Colonic mucosa (tissue), 4 donors: ENCODE data around the gene GABPB2. TPM values are rescaled to one million over a fixed set of nuclear protein-coding genes. Genes with fewer than 3 reads are reported as not detected.

Experiments
- DNase-seq: peaks from one replicate; pipeline ENCODE4 v3.0.0-alpha.2; 2020
- H3K27ac ChIP-seq: fragments of 200-600 bp; one replicate; pipeline ENCODE4 v1.8.0; 2021
- H3K27me3 ChIP-seq: fragments of 200-600 bp; one replicate; pipeline ENCODE4 v1.8.0; 2021
- H3K36me3 ChIP-seq: fragments of 200-600 bp; one replicate; pipeline ENCODE4 v1.8.0; 2021
- H3K4me1 ChIP-seq: fragments of 200-600 bp; one replicate; pipeline ENCODE4 v1.8.0; 2021; ENCODE audit warnings: mild to moderate bottlenecking
- H3K4me3 ChIP-seq: fragments of 200-600 bp; one replicate; pipeline ENCODE4 v1.8.0; 2021
- H3K9ac ChIP-seq, 2 donors: one replicate each; pipeline ENCODE4 v1.7.0; 2013; ENCODE audit warnings: control low read depth in 2 of 2, low read depth in 2 of 2, low read length in 2 of 2
- H3K9me3 ChIP-seq: fragments of 200-600 bp; one replicate; pipeline ENCODE4 v1.8.0; 2021
- intact Hi-C: fragments of 100-400 bp; cut with DNase I; formaldehyde crosslinking; loops from one replicate; pipeline ENCODE4 v1.14.1; 2022
- total RNA-seq, 2 donors: library from RNA; stranded (reverse); fragmentation: NEBNext Ultra II Directional in 1 of 2; extraction: Animal tissue kit (Norgen Biotek cat#: 25700) in 1 of 2; gene quantifications; one replicate each; pipeline ENCODE4 v1.2.1, GENCODE V29; 2021
- TF ChIP-seq, protein P1 (sequence below): fragments of 200-600 bp; IDR thresholded peaks from one replicate; pipeline ENCODE4 v1.8.0; 2022; ENCODE audit warnings: antibody characterized with exemption, mild to moderate bottlenecking
- donor health status: healthy.
- donor health status: DM: no; HTN: no; CAD: no.
- donor health status: DM: no; HTN: no; CAD: no.

Gene GABPB2
- total RNA-seq, 2 donors from 2014 or later = 13.1 to 15.2 TPM

DNA sequence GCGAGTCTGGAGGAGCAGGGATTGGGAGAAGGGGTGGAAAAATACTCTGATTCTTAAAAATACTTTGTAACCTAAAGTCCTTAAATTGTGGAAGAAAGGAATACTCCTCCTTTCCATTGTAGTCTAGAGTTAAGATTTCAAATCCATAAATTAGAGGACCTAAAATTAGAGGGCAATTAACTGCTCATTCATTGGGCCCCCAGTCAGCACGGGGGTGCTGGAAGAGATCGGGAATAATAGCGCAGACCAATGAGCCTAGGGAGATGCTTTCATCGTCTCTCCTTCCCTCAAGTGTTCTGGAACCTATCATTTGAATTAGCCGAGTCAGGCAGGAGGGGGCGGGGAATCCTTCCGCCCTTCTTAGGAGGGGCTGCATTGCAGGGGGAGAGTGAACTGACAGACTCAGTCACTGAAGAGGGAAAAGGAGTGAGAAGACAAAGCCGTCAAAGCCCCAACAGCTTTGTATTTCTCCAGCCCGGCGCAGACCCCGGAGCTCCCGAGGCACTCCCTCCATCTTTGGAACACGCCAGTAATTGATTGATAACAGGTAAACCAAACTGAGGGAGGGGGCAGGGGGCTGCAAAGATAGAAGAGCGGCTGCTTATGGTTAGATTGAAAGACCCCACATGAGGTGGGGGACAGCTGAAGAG, 10.4 kb upstream of the GABPB2 start, which contains the start of gene MLLT11:
TSS of gene MLLT11 (plus strand) at position 391 of the 650 bp plus-strand sequence. CDS start 6,828 bp downstream, outside the sequence.
- Histone ChIP-seq H3K36me3 (peaks cover 5% of the 10 kb centered on the region), H3K27ac (peak within 1 kb of the TSS; percentile 91), H3K4me3 (peak within 1 kb of the TSS; percentile 88), H3K27me3 (no peaks in the 10 kb centered on the region), H3K4me1 (peaks cover 7% of the 10 kb centered on the region), H3K9me3 (no peaks in the 10 kb centered on the region), H3K9ac (peak within 1 kb of the TSS; percentile 93 to 98)
- DNase-seq = peak; percentile 45
- intact Hi-C loops = no loop called here
- TF ChIP-seq, protein P1, sequence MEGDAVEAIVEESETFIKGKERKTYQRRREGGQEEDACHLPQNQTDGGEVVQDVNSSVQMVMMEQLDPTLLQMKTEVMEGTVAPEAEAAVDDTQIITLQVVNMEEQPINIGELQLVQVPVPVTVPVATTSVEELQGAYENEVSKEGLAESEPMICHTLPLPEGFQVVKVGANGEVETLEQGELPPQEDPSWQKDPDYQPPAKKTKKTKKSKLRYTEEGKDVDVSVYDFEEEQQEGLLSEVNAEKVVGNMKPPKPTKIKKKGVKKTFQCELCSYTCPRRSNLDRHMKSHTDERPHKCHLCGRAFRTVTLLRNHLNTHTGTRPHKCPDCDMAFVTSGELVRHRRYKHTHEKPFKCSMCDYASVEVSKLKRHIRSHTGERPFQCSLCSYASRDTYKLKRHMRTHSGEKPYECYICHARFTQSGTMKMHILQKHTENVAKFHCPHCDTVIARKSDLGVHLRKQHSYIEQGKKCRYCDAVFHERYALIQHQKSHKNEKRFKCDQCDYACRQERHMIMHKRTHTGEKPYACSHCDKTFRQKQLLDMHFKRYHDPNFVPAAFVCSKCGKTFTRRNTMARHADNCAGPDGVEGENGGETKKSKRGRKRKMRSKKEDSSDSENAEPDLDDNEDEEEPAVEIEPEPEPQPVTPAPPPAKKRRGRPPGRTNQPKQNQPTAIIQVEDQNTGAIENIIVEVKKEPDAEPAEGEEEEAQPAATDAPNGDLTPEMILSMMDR = no peak

DNA sequence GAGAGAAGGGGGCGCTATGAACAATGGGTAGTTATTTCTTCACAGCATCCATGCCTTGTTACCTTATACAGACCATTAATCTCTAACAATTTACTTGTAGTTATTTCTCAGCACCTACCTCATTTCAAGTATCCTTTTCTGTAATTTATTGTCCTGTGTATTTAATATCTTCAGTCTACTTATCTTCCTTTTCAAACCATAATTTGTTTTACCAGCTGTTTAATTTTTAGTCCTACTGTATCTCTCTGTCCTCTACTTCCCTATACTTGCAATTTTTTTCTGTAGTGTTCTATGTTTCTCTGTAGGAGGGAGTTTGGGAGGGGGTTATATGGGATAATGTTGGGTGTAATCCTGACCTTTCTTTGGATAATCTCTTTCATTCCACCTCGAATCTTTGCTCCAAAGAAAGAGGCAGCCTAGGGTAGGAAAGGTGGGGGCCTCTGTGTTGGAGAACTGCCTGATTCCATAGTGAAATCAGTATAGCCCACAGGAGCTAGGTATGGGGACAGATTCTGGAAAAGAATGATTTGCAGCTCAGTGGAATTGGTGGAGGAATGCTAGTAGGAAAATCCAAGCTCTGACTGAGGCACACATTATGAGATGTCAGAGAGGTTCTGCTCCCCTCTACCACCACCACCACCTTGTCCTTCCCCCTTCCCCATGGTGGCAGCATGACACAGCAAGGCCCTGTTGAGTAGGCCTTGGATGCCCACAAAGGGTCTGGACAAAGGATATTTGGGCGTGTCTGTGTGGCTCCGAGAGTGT, 9.7 kb upstream of the GABPB2 start:
- peaks cover 7% of the 10 kb centered on the region for H3K4me1 ChIP-seq
- intact Hi-C loops = no loop called here
- no peaks in the 10 kb centered on the region for H3K27me3 ChIP-seq
- H3K4me3 ChIP-seq = peak overlapping the region; percentile 88
- no peaks in the 10 kb centered on the region for H3K9me3 ChIP-seq
- H3K27ac ChIP-seq = no peak overlapping the region
- DNase-seq = no peak
- H3K9ac ChIP-seq = no peak overlapping the region
- H3K36me3 ChIP-seq = no peaks in the 10 kb centered on the region
- TF ChIP-seq, protein P1 = no peak

- Histone ChIP-seq H3K9ac (no peak overlapping the region), H3K9me3 (no peaks in the 10 kb centered on the region), H3K27me3 (no peaks in the 10 kb centered on the region), H3K4me3 (no peak overlapping the region), H3K4me1 (peaks cover 5% of the 10 kb centered on the region), H3K36me3 (no peaks in the 10 kb centered on the region), H3K27ac (no peak overlapping the region)
- no peak for DNase-seq
- TF ChIP-seq, protein P1 = no peak
- intact Hi-C loops = no loop called here
These were observed 8.9 kb upstream of the GABPB2 start for GRCh38 chr1:151061704-151062103.

DNA sequence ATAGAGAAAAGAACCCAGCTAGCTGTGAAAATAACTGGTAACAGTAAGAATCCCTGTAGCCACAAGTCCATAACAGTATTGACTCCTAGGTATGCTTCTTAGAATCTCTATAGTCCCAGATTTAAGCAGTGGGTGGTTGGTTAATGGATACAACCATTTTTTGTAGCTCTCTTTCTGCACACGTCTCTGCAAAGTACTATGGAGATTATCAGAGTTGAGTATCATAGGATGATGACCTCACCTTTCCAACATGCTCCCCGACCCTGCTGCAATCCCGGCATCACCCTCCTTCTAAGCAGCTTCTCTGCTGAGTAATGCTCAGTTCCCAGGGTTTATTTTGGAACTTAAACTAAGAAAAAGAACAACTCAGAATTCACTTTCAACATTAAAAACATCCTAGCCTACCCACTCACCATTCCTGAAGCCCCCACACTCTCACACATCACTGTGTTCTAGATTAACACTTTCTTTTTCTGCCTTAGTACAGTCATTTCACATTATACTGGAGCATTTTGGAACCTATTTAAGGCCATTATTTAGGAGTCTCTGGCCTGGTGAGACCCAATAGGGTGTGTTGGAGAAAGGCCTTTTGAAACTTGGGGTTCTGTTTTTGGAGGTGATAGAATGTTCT, 7.7 kb upstream of the GABPB2 start:
- H3K9me3 ChIP-seq = no peaks in the 10 kb centered on the region
- TF ChIP-seq, protein P1 = no peak
- no peaks in the 10 kb centered on the region for H3K27me3 ChIP-seq
- intact Hi-C loops = no loop called here
- no peak overlapping the region for H3K9ac ChIP-seq
- no peaks in the 10 kb centered on the region for H3K4me1 ChIP-seq
- H3K36me3 ChIP-seq = no peaks in the 10 kb centered on the region
- no peak for DNase-seq
- H3K4me3 ChIP-seq = no peak overlapping the region
- no peak overlapping the region for H3K27ac ChIP-seq

DNA sequence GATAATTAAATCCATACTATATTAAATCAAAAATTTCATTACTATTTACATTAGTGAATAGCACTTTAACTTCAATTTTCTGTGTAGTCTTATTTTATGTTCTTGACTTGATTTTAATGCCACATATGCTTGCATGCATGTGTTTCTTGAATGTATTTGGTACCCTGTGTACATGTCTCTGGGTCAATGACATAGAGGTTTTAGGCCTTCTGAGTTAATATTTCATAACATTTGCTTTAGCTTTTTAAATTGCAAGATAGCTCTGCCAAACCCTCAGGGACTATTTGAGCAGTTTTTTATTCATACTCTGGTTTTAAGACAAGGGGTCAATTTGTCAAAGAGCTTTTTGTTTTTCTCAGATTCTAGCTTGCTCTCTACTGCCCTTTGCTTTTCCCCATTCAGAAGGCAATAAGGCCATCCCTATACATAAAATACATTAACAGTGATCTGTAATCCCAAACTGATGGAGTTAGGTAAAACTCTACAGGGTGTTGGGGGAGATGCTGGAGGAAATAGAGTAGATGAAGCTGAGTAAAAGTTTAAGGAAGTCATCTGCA, 5.4 kb upstream of the GABPB2 start:
- H3K27ac ChIP-seq = no peak overlapping the region
- intact Hi-C loops = no loop called here

More for the DNA sequence above, 5.4 kb upstream of the GABPB2 start:
- Histone ChIP-seq H3K36me3 (no peaks in the 10 kb centered on the region), H3K4me1 (no peaks in the 10 kb centered on the region), H3K9me3 (no peaks in the 10 kb centered on the region), H3K27me3 (no peaks in the 10 kb centered on the region), H3K4me3 (no peak overlapping the region), H3K9ac (no peak overlapping the region)
- TF ChIP-seq, protein P1 = no peak
- DNase-seq = no peak
